Cardiac muscle cell (in vitro differentiated cells and primary cell): ENCODE results near the gene TOPORS. TPM values are rescaled to one million over a fixed set of nuclear protein-coding genes. Genes with fewer than 3 reads are reported as not detected.

Experiments
- DNase-seq, 2 donors: peaks; one replicate each; pipeline versions ENCODE4 v3.0.0 to v3.0.0-alpha.2; 2010 to 2017; ENCODE audit warnings: low read depth in 1 of 2, low spot score in 1 of 2
- H3K27ac ChIP-seq: fragments of 200-600 bp; sonication (generic); 2 replicates; pipeline ENCODE4 v1.5.1; 2016
- H3K27me3 ChIP-seq: fragments of 200-600 bp; sonication (generic); 2 replicates; pipeline ENCODE4 v1.6.0; 2016; ENCODE audit warnings: control low read depth
- H3K36me3 ChIP-seq: fragments of 200-600 bp; sonication (generic); 2 replicates; pipeline ENCODE4 v1.5.1; 2016; ENCODE audit warnings: control low read depth
- H3K4me1 ChIP-seq: fragments of 200-600 bp; sonication (generic); 2 replicates; pipeline ENCODE4 v1.8.1; 2017; ENCODE audit warnings: low read depth, mild to moderate bottlenecking, mixed run types
- H3K4me3 ChIP-seq: fragments of 200-600 bp; sonication (generic); 2 replicates; pipeline ENCODE4 v1.5.1; 2016; ENCODE audit warnings: mild to moderate bottlenecking
- H3K9me3 ChIP-seq: fragments of 200-600 bp; sonication (generic); 2 replicates; pipeline ENCODE4 v1.5.1; 2017; ENCODE audit warnings: low read depth, mild to moderate bottlenecking, control low read depth
- polyA plus RNA-seq: library from polyadenylated mRNA; unstranded; fragments of >200 nt; fragmentation: Nextera tagmentation; extraction: Ambion mirVana; gene quantifications from 2 replicates; pipeline ENCODE4 v1.2.1, GENCODE V29; 2016
- total RNA-seq: library from RNA; depleted of rRNA; stranded (reverse); fragments of >200 nt; gene quantifications from 2 replicates; pipeline ENCODE4 v1.2.3, GENCODE V29; 2016
- TF ChIP-seq, protein P1 (sequence below): IDR thresholded peaks from 2 replicates; pipeline ENCODE4 v1.5.1; 2012; ENCODE audit warnings: low read depth, mild to moderate bottlenecking, low read length

The TOPORS gene
- total and polyA plus RNA-seq, 2 experiments from 2014 or later, result 17.1 to 18.6 TPM

- peak; percentile 46 to 72 for DNase-seq
Observed at GRCh38 chr9:32589083-32589723, 36.8 kb upstream of the TOPORS start.

GRCh38 chr9:32587901-32588300, 35.5 kb upstream of the TOPORS start:
- Histone ChIP-seq H3K4me1 (no peaks in the 10 kb centered on the region), H3K9me3 (no peaks in the 10 kb centered on the region), H3K36me3 (no peaks in the 10 kb centered on the region), H3K4me3 (no peak overlapping the region), H3K27ac (no peak overlapping the region), H3K27me3 (no peaks in the 10 kb centered on the region)
- TF ChIP-seq, protein P1, sequence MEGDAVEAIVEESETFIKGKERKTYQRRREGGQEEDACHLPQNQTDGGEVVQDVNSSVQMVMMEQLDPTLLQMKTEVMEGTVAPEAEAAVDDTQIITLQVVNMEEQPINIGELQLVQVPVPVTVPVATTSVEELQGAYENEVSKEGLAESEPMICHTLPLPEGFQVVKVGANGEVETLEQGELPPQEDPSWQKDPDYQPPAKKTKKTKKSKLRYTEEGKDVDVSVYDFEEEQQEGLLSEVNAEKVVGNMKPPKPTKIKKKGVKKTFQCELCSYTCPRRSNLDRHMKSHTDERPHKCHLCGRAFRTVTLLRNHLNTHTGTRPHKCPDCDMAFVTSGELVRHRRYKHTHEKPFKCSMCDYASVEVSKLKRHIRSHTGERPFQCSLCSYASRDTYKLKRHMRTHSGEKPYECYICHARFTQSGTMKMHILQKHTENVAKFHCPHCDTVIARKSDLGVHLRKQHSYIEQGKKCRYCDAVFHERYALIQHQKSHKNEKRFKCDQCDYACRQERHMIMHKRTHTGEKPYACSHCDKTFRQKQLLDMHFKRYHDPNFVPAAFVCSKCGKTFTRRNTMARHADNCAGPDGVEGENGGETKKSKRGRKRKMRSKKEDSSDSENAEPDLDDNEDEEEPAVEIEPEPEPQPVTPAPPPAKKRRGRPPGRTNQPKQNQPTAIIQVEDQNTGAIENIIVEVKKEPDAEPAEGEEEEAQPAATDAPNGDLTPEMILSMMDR, result no peak
- DNase-seq, result no peak

More at GRCh38 chr9:32589083-32589723, 36.8 kb upstream of the TOPORS start:
- Histone ChIP-seq H3K27me3 (no peaks in the 10 kb centered on the region), H3K4me1 (no peaks in the 10 kb centered on the region), H3K36me3 (no peaks in the 10 kb centered on the region), H3K9me3 (no peaks in the 10 kb centered on the region), H3K27ac (no peak overlapping the region), H3K4me3 (no peak overlapping the region)
- TF ChIP-seq, protein P1, result peak; percentile 57

DNA sequence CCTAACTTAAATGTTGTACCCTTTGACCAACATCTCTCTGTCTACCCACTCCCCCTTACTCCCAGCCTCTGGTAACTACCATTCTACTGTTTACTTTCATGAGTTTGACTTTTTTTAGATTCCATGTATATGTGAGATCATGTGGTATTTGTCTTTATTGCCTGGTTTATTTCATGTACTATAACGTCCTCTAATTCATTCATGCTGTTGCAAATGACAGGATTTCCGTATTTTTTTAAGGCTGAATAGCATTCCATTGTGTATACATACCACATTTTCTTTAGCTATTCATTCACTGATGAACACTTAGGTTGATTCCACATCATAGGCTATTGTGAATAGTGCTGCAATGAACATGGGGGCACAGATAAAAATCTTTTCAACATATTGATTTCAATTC, 32.4 kb upstream of the TOPORS start:
- H3K9me3 ChIP-seq, result no peaks in the 10 kb centered on the region
- no peak overlapping the region for H3K27ac ChIP-seq
- H3K4me1 ChIP-seq, result peaks cover 10% of the 10 kb centered on the region
- TF ChIP-seq, protein P1, result no peak
- H3K4me3 ChIP-seq, result no peak overlapping the region
- no peaks in the 10 kb centered on the region for H3K27me3 ChIP-seq
- no peak for DNase-seq
- H3K36me3 ChIP-seq, result no peaks in the 10 kb centered on the region

DNA sequence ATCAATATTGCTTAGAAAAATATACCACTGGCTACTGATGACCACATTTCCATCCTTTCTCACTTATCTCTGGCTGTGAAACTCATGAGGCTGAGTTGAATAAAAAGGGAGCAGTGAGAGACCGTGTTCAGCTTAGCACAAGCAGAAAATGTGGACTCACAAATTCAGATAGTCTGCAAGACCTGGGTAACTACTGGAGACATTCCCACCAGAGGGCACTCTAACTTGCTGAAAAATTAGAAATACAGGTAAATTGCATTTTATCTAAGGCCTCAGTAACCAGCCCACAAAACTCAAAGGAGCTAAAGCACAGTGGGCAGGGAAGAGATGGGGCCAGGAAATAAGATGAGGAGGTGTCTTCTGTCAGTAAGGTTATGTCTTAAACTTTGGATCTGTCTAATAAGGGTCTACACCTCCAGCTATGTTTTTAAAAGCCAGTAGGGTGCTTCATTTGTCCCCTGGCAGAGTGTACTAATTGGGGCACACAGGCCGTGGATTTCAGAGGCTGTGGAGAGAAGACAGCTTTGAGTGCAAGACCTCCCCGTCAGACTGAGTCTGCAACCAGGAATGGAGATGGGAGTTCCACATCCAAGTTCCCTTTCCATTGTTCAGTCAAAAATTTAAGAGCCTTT, 29.2 kb upstream of the TOPORS start:
- TF ChIP-seq, protein P1, result peak; percentile 65
- Histone ChIP-seq H3K4me3 (no peak overlapping the region), H3K9me3 (no peaks in the 10 kb centered on the region), H3K27ac (no peak overlapping the region), H3K4me1 (peaks cover 10% of the 10 kb centered on the region), H3K36me3 (no peaks in the 10 kb centered on the region), H3K27me3 (no peaks in the 10 kb centered on the region)
- DNase-seq, result peak; percentile 66 to 81

DNA sequence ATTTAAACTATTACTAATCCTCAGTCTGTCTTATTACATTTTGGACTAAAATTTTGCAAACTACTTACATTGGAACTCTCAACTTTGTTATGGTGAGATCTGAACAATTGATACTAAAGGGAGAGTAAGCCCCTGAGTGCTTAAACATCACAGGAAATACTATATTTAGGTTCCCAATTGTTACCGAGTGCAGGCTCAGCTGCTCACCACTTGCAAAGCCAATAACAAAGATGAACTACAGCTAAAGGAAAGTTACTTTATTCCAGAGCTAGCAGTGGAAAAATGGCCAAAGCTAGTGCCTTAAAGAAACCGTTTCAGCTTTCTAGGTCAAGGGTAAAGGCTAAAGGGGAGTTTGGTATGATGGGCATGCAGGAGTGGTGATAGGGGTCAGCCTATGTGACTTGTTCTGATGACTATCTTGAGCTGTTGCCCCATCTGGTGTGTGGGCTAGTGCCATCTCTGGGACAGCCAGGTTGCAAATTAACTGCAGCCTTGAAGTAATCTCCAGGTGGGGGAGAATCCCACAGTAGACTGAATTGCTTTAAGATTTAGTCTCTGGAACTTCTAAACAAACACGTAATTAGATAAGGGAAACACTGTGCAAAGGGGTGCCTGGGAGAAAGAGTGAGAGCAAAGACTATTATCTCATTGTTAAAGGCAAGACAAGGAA, 28.4 kb upstream of the TOPORS start:
- Histone ChIP-seq H3K27ac (peak overlapping the region; percentile 35), H3K9me3 (no peaks in the 10 kb centered on the region), H3K4me1 (peaks cover 10% of the 10 kb centered on the region), H3K27me3 (no peaks in the 10 kb centered on the region), H3K4me3 (no peak overlapping the region), H3K36me3 (no peaks in the 10 kb centered on the region)
- TF ChIP-seq, protein P1, result no peak
- DNase-seq, result peak in 1 of 2 donors; percentile 2
